ENCODE measurements around the gene CPXM2.

CPXM2 gene

GRCh38 chr10:123906296-123906695 lies 14.7 kb upstream of the CPXM2 start:
- FAIRE-seq (no peak), DNase-seq (ENCODE audit: low spot score) (no peak)

GRCh38 chr10:123904834-123905409 lies 13.3 kb upstream of the CPXM2 start:
- no peak for FAIRE-seq
- no peak for DNase-seq (ENCODE audit: low spot score)

GRCh38 chr10:123903621-123904020 lies 12.0 kb upstream of the CPXM2 start:
- no peak for FAIRE-seq
- DNase-seq (ENCODE audit: low spot score) = no peak

- no peak for FAIRE-seq
- DNase-seq (ENCODE audit: low spot score) = no peak
These were observed 10.0 kb upstream of the CPXM2 start for GRCh38 chr10:123901621-123902020.

- DNase-seq (ENCODE audit: low spot score) = no peak
- FAIRE-seq = no peak
These were observed 5.5 kb upstream of the CPXM2 start for GRCh38 chr10:123897146-123897545.

GRCh38 chr10:123896246-123896927 lies 4.8 kb upstream of the CPXM2 start:
- no peak for DNase-seq (ENCODE audit: low spot score)
- FAIRE-seq = no peak

- FAIRE-seq (no peak), DNase-seq (ENCODE audit: low spot score) (no peak)
These were observed 2.0 kb upstream of the CPXM2 start for GRCh38 chr10:123893651-123894050.

- DNase-seq (ENCODE audit: low spot score) (no peak), FAIRE-seq (no peak)
These were observed 857 bp downstream of the CPXM2 start for GRCh38 chr10:123890756-123891143.

- DNase-seq (ENCODE audit: low spot score) (no peak), FAIRE-seq (no peak)
These were observed 1.4 kb downstream of the CPXM2 start for GRCh38 chr10:123890226-123890625.

- FAIRE-seq = no peak
These were observed 1.8 kb downstream of the CPXM2 start for GRCh38 chr10:123889821-123890220.

GRCh38 chr10:123888751-123889150 lies 2.9 kb downstream of the CPXM2 start:
- FAIRE-seq (no peak), DNase-seq (ENCODE audit: low spot score) (no peak)

More at GRCh38 chr10:123889821-123890220, 1.8 kb downstream of the CPXM2 start:
- DNase-seq (ENCODE audit: low spot score) = no peak

- FAIRE-seq = no peak
- no peak for DNase-seq (ENCODE audit: low spot score)
These were observed 3.4 kb downstream of the CPXM2 start for GRCh38 chr10:123888256-123888655.

- no peak for DNase-seq (ENCODE audit: low spot score)
- no peak for FAIRE-seq
These were observed 5.3 kb downstream of the CPXM2 start for GRCh38 chr10:123886292-123886691.

GRCh38 chr10:123885406-123886170 lies 6.0 kb downstream of the CPXM2 start:
- DNase-seq (ENCODE audit: low spot score) (no peak), FAIRE-seq (no peak)

GRCh38 chr10:123884907-123885381 lies 6.7 kb downstream of the CPXM2 start:
- FAIRE-seq (no peak), DNase-seq (ENCODE audit: low spot score) (no peak)

- DNase-seq (ENCODE audit: low spot score) (no peak), FAIRE-seq (no peak)
These were observed 7.2 kb downstream of the CPXM2 start for GRCh38 chr10:123884351-123884906.

GRCh38 chr10:123883673-123884320 lies 7.8 kb downstream of the CPXM2 start:
- no peak for FAIRE-seq
- DNase-seq (ENCODE audit: low spot score) = no peak

GRCh38 chr10:123882681-123883445 lies 8.7 kb downstream of the CPXM2 start:
- FAIRE-seq (no peak), DNase-seq (ENCODE audit: low spot score) (no peak)

- DNase-seq (ENCODE audit: low spot score) = no peak
- no peak for FAIRE-seq
These were observed 9.4 kb downstream of the CPXM2 start for GRCh38 chr10:123882177-123882576.

GRCh38 chr10:123879606-123880257 lies 11.9 kb downstream of the CPXM2 start:
- no peak for DNase-seq (ENCODE audit: low spot score)
- FAIRE-seq = no peak
